AG04450 (cell line): ENCODE measurements around the gene OPCML. TPM values are rescaled to one million over a fixed set of nuclear protein-coding genes. Genes with fewer than 3 reads are reported as not detected.

Source experiments
- CTCF ChIA-PET: fragments of 300-600, 350-600 bp; formaldehyde crosslinking; extraction: SDS; loops from one replicate; lab custom pipeline; 2022; ENCODE audit warnings: antibody characterized with exemption, inconsistent platforms; lab: Charles Lee
- POLR2A ChIA-PET: fragments of 350-600 bp; formaldehyde crosslinking; extraction: SDS; loops from one replicate; lab custom pipeline; 2021; ENCODE audit warnings: antibody characterized with exemption, inconsistent platforms; lab: Yijun Ruan, JAX
- DNase-seq: peaks from one replicate; pipeline ENCODE4 v3.0.0-alpha.2; 2011; ENCODE audit warnings: low read depth, low spot score
- H3K27ac ChIP-seq: one replicate; pipeline ENCODE4 v1.5.1; 2012; ENCODE audit warnings: low read depth, low read length, control low read depth
- H3K27me3 ChIP-seq: one replicate; pipeline ENCODE4 v1.6.0; 2012; ENCODE audit warnings: low read length; ENCODE audit not compliant: control insufficient read depth, insufficient read depth
- H3K4me3 ChIP-seq: 2 replicates; pipeline ENCODE4 v1.5.1; 2011; ENCODE audit warnings: mild to moderate bottlenecking, low read depth, low read length, control low read depth
- H3K9me3 ChIP-seq: 2 replicates; pipeline ENCODE4 v1.5.1; 2012; ENCODE audit warnings: low read length; ENCODE audit not compliant: control insufficient read depth, insufficient read depth
- polyA plus RNA-seq: library from polyadenylated mRNA; depleted of rRNA; stranded (reverse); fragments of >200 nt; gene quantifications from 2 replicates; pipeline ENCODE4 v1.2.3, GENCODE V29; 2011
- TF ChIP-seq, protein P1 (sequence below): IDR thresholded peaks from 2 replicates; pipeline ENCODE4 v1.5.1; 2011; ENCODE audit warnings: low read depth, low read length, control low read depth, inconsistent platforms

The OPCML gene
- polyA plus RNA-seq, 1 experiment, result 1.1 TPM

GRCh38 chr11:133038850-133039249 lies 493.5 kb downstream of the OPCML start:
- H3K27ac ChIP-seq, result no peak overlapping the region
- CTCF ChIA-PET, result no interaction called here
- TF ChIP-seq, protein P1, sequence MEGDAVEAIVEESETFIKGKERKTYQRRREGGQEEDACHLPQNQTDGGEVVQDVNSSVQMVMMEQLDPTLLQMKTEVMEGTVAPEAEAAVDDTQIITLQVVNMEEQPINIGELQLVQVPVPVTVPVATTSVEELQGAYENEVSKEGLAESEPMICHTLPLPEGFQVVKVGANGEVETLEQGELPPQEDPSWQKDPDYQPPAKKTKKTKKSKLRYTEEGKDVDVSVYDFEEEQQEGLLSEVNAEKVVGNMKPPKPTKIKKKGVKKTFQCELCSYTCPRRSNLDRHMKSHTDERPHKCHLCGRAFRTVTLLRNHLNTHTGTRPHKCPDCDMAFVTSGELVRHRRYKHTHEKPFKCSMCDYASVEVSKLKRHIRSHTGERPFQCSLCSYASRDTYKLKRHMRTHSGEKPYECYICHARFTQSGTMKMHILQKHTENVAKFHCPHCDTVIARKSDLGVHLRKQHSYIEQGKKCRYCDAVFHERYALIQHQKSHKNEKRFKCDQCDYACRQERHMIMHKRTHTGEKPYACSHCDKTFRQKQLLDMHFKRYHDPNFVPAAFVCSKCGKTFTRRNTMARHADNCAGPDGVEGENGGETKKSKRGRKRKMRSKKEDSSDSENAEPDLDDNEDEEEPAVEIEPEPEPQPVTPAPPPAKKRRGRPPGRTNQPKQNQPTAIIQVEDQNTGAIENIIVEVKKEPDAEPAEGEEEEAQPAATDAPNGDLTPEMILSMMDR, result no peak
- no peaks in the 10 kb centered on the region; the same call in 1 of the 2 replicates for H3K9me3 ChIP-seq
- no peaks in the 10 kb centered on the region for H3K27me3 ChIP-seq
- no peak for DNase-seq
- no peak overlapping the region for H3K4me3 ChIP-seq
- POLR2A ChIA-PET, result no interaction called here

- CTCF ChIA-PET, result no interaction called here
- POLR2A ChIA-PET, result no interaction called here
These were observed 497.4 kb downstream of the OPCML start for GRCh38 chr11:133034929-133035328.

DNA sequence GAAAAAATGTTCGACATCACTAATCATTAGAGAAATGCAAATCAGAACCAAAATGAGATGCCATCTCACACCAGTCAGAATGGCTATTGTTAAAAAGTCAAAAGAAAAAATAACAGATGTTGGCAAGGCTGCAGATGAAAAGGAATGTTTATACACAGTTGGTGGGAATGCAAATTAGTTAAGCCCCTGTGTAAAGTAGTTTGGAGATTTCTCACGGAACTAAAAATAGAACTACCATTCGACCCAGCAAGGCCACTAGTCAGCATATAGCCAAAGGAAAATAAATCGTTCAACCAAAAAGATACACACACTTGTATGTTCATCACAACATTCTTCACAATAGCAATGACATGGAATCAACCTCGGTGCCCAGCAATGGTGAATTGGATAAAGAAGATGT lies 503.2 kb downstream of the OPCML start:
- Histone ChIP-seq H3K9me3 (no peaks in the 10 kb centered on the region), H3K27me3 (no peaks in the 10 kb centered on the region), H3K4me3 (no peak overlapping the region), H3K27ac (no peak overlapping the region)
- TF ChIP-seq, protein P1, result no peak
- ChIA-PET POLR2A (no interaction called here), CTCF (no interaction called here)
- no peak for DNase-seq

More at GRCh38 chr11:133034929-133035328, 497.4 kb downstream of the OPCML start:
- Histone ChIP-seq H3K9me3 (no peaks in the 10 kb centered on the region; the same call in 1 of the 2 replicates), H3K4me3 (no peak overlapping the region), H3K27ac (no peak overlapping the region), H3K27me3 (no peaks in the 10 kb centered on the region)
- TF ChIP-seq, protein P1, result no peak
- no peak for DNase-seq

DNA sequence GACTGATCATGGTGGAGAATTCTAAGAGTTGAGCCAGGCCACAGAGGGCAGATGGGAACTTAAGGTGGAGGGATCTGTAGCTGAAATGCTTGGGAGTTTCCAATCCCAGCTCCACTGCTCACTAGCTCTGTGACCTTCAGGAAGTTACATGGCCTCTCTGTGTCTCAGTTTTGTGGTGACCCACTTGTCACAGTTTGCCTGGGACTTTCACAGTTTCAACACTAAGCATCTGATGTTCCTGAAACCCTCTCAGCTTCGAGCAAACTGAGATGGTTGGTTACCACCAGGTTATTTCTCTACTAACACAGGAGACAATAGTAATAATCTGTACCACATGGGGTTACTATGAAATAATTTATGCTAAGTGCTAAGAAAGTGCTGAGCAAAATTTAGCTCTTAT lies 505.3 kb downstream of the OPCML start:
- Histone ChIP-seq H3K27me3 (no peaks in the 10 kb centered on the region), H3K9me3 (no peaks in the 10 kb centered on the region), H3K4me3 (no peak overlapping the region), H3K27ac (no peak overlapping the region)
- TF ChIP-seq, protein P1, result no peak
- ChIA-PET POLR2A (no interaction called here), CTCF (interaction anchor here (0.6 kb wide), 1 partner anchor 845 kb away, joined by 3 read pairs; no protein-coding TSS in a partner anchor)
- no peak for DNase-seq

DNA sequence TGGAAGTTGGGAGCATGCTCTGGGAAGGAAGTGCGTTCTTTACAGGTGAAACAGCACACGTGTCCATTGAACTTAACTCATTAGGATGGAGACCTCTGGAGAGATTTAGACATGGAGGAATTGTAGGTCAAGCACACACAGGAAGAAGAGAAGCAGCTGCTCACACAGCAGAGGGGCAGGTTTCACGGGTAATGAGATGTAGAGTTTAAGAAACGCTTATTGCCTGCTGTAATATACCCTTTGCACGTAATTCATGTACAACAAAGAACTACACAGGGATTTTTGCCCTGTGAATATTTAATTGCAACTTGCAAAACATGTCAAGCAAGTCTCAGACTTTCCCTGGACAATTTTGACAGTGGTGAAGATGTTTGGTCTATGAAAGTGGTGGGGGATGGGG lies 508.0 kb downstream of the OPCML start:
- H3K4me3 ChIP-seq, result no peak overlapping the region
- TF ChIP-seq, protein P1, result no peak
- no peaks in the 10 kb centered on the region for H3K27me3 ChIP-seq
- CTCF ChIA-PET, result no interaction called here
- no peaks in the 10 kb centered on the region for H3K9me3 ChIP-seq
- DNase-seq, result no peak
- POLR2A ChIA-PET, result no interaction called here
- no peak overlapping the region for H3K27ac ChIP-seq
